Renal cortex interstitium (tissue), 11 donors: Measurements from ENCODE around the gene KLF16. TPM values are rescaled to one million over a fixed set of nuclear protein-coding genes. Genes with fewer than 3 reads are reported as not detected.
A peak's percentile ranks its signal among the peaks of the same experiment; 100 is the strongest.

Source experiments
- DNase-seq, 11 donors: peaks; one replicate each; pipeline ENCODE4 v3.0.0-alpha.2; 2013; ENCODE audit warnings: low read depth in 9 of 11, low spot score in 4 of 11; ENCODE audit errors: extremely low read depth in 1 of 11
- polyA plus RNA-seq, 3 donors: library from polyadenylated mRNA; unstranded; fragments of 120-200 nt; gene quantifications; one replicate each; pipeline ENCODE4 v1.2.1, GENCODE V29; 2013; ENCODE audit not compliant: insufficient read length in 3 of 3

Gene KLF16
- polyA plus RNA-seq, 3 donors, result 5.4 to 10.1 (median 9.5) TPM

- DNase-seq, result no peak
Observed at GRCh38 chr19:1860821-1861598, 2.4 kb downstream of the KLF16 start.

GRCh38 chr19:1860042-1860775, 3.2 kb downstream of the KLF16 start:
- DNase-seq, result peak in 8 of 11 donors; percentile 62 to 91 (median 80)

GRCh38 chr19:1859331-1859781, 4.0 kb downstream of the KLF16 start:
- DNase-seq, result no peak

GRCh38 chr19:1858412-1859081, 4.8 kb downstream of the KLF16 start:
- DNase-seq, result no peak

- DNase-seq, result no peak
Observed at GRCh38 chr19:1857648-1858326, 5.6 kb downstream of the KLF16 start.

GRCh38 chr19:1856698-1857603, 6.4 kb downstream of the KLF16 start:
- no peak for DNase-seq

GRCh38 chr19:1856345-1856697, 7.1 kb downstream of the KLF16 start:
- no peak for DNase-seq

- DNase-seq, result no peak
Observed at GRCh38 chr19:1855828-1856255, 7.5 kb downstream of the KLF16 start.

GRCh38 chr19:1855040-1855827, 8.1 kb downstream of the KLF16 start:
- peak in 2 of 11 donors; percentile 67 to 74 for DNase-seq

- DNase-seq, result no peak
Observed at GRCh38 chr19:1854542-1855039, 8.8 kb downstream of the KLF16 start.

GRCh38 chr19:1854039-1854541, 9.3 kb downstream of the KLF16 start:
- no peak for DNase-seq

- DNase-seq, result no peak
Observed at GRCh38 chr19:1853295-1854038, 9.9 kb downstream of the KLF16 start.

- DNase-seq, result no peak
Observed at GRCh38 chr19:1852581-1853128, 10.7 kb downstream of the KLF16 start.

- no peak for DNase-seq
Observed at GRCh38 chr19:1851654-1852580, 11.5 kb downstream of the KLF16 start.
